ENCODE measurements around the gene CSK.

The CSK gene

GRCh38 chr15:74786551-74787165 lies 4.8 kb downstream of the CSK start:
- no peak for DNase-seq (ENCODE audit: low read depth)

GRCh38 chr15:74787251-74788041 lies 5.6 kb downstream of the CSK start:
- DNase-seq (ENCODE audit: low read depth): no peak
- TF ChIP-seq CTCF (IDR thresholded peaks at IDR 0.05; ENCODE audit: control insufficient read depth, insufficient read depth, low read depth, low read length, missing control alignments): peak; percentile 68
- H3K4me3 ChIP-seq (ENCODE audit: control insufficient read depth, low read depth, low read length): no peak overlapping the region

More at GRCh38 chr15:74786551-74787165, 4.8 kb downstream of the CSK start:
- H3K4me3 ChIP-seq (ENCODE audit: control insufficient read depth, low read depth, low read length): no peak overlapping the region
- TF ChIP-seq CTCF (IDR thresholded peaks at IDR 0.05; ENCODE audit: control insufficient read depth, insufficient read depth, low read depth, low read length, missing control alignments): no peak

DNA sequence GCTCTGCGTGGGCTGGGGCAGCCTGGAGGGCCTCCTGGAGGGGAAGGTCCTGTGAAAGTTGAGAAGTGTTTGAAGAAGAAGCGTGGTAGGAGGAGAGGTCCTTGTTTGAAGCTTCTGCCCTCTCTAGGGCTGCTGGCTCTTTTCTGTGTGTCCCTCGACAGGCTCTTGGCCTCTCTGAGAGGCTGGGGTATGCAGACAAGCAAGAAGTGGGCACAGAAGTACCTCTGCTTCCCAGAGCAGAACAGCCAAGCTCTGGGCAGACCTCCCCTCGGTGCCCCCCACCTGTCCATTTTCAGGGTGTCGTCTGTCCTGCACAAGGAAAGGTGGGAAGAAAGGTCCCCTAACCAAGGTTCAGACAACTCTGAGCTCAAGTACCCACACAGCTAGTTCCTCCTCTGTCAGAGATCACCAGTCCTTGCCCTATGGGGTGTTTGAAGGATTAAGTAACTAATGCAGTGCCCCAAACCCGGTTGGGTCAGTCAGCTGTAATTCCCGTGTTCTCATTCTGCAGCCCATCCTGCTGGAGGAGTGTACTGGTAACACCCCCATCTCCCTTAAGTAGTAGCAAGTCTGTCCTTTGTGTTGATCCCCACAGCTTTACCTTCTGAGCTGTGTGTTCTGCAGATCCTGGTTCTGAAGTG lies 6.3 kb downstream of the CSK start:
- no peak for DNase-seq (ENCODE audit: low read depth)
- TF ChIP-seq CTCF (IDR thresholded peaks at IDR 0.05; ENCODE audit: control insufficient read depth, insufficient read depth, low read depth, low read length, missing control alignments): no peak
- no peak overlapping the region for H3K4me3 ChIP-seq (ENCODE audit: control insufficient read depth, low read depth, low read length)

DNA sequence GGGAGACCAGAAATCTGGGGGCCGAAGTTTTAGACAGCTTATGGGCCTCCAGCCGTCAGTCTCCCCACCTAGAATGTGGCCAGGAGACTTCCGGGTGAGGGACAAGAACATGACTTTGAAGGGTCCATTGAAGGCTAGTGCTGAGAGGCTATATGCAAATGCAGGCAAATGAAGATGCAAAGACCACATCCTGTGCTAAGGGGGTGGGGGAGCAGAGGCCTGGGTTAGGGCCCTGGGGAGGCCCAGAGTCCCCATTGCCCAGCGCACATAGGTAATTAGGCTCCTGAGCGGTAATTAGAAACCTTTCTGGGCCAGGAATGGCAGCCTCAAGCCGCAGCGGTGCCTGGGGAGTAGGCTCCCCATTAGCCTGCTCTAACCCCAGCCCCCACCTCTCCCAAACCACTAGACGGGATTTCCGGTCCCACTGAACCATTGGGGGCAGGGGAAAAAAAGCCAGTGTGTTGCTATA lies 6.8 kb downstream of the CSK start:
- no peak for TF ChIP-seq CTCF (IDR thresholded peaks at IDR 0.05; ENCODE audit: control insufficient read depth, insufficient read depth, low read depth, low read length, missing control alignments)
- no peak for DNase-seq (ENCODE audit: low read depth)
- H3K4me3 ChIP-seq (ENCODE audit: control insufficient read depth, low read depth, low read length): no peak overlapping the region

DNA sequence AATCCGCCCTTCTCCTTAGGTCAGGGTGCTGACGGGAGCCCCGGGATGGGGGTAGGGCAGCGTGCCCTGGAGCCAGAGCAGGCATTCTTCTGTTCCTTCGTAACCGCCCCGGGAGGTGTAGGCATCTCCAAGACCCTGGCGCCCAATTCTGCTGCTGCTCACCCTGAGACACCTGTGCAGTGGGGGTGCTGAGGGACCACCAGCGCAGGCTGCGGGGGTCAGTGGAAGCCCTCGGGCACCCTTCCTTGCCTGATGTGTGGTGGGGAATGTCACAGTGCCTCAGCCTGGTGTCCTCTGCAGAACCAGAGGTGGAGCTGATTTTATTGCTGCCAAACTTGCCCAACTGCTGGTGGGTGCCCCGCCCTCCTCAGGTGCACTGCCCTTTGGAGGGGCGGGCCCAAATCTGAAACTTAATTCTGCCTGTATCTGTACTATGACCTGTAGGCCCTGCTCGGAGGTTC lies 7.3 kb downstream of the CSK start:
- H3K4me3 ChIP-seq (ENCODE audit: control insufficient read depth, low read depth, low read length): no peak overlapping the region
- TF ChIP-seq CTCF (IDR thresholded peaks at IDR 0.05; ENCODE audit: control insufficient read depth, insufficient read depth, low read depth, low read length, missing control alignments): no peak
- DNase-seq (ENCODE audit: low read depth): no peak

DNA sequence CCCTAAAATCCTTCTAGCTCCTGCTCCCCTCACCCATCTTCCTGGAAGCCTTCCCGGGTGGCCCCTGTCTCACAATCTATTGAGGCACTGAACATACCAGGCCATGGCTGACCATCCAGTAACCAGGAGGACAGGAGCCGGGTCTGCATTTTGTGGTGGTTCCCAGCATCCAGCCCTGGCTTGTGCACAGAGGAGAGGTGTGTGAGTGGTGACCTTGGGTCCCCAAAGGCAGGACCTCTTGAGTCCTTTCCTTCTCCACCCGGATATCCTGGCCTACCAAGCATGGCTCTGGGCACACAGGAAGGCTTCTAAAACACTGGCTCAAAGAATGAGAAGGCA lies 7.8 kb downstream of the CSK start:
- DNase-seq (ENCODE audit: low read depth): no peak
- no peak overlapping the region for H3K4me3 ChIP-seq (ENCODE audit: control insufficient read depth, low read depth, low read length)
- no peak for TF ChIP-seq CTCF (IDR thresholded peaks at IDR 0.05; ENCODE audit: control insufficient read depth, insufficient read depth, low read depth, low read length, missing control alignments)
